ENCODE data around the gene APBA2.
A peak's percentile ranks its signal among the peaks of the same experiment; 100 is the strongest.

Gene APBA2

GRCh38 chr15:29035336-29036285 is 149.8 kb downstream of the APBA2 start:
- H3K36me3 ChIP-seq (ENCODE audit: insufficient read depth, low read length): peaks cover 11% of the 10 kb centered on the region; the same call in 1 of the 2 replicates
- no peaks in the 10 kb centered on the region for H3K27me3 ChIP-seq (ENCODE audit: insufficient read depth, low read length, poor library complexity, severe bottlenecking)
- no peak overlapping the region for H3K4me3 ChIP-seq (ENCODE audit: low read length, poor library complexity, severe bottlenecking)
- peaks cover 26% of the 10 kb centered on the region for H3K4me1 ChIP-seq (ENCODE audit: insufficient read depth, low read length, poor library complexity, severe bottlenecking)
- no peak overlapping the region for H2AFZ ChIP-seq (ENCODE audit: low read length)
- no peaks in the 10 kb centered on the region for H3K9me2 ChIP-seq (replicated peaks; ENCODE audit: low read depth, low read length)
- peaks cover 67% of the 10 kb centered on the region for H3K79me2 ChIP-seq (ENCODE audit: insufficient read depth, low read length)
- H3K9me3 ChIP-seq (ENCODE audit: insufficient read depth, low read depth, low read length): peaks cover 7% of the 10 kb centered on the region; the same call in 1 of the 2 replicates
- no peak overlapping the region for H3K4me2 ChIP-seq (ENCODE audit: low read depth, low read length, poor library complexity, severe bottlenecking)
- H4K20me1 ChIP-seq (ENCODE audit: insufficient read depth, low read length, poor library complexity, severe bottlenecking): peaks cover 13% of the 10 kb centered on the region
- H3K9ac ChIP-seq (ENCODE audit: low read depth, low read length, poor library complexity, severe bottlenecking): no peak overlapping the region
- H3F3A ChIP-seq (ENCODE audit: low read depth): no peaks in the 10 kb centered on the region
- TF ChIP-seq, protein P1, sequence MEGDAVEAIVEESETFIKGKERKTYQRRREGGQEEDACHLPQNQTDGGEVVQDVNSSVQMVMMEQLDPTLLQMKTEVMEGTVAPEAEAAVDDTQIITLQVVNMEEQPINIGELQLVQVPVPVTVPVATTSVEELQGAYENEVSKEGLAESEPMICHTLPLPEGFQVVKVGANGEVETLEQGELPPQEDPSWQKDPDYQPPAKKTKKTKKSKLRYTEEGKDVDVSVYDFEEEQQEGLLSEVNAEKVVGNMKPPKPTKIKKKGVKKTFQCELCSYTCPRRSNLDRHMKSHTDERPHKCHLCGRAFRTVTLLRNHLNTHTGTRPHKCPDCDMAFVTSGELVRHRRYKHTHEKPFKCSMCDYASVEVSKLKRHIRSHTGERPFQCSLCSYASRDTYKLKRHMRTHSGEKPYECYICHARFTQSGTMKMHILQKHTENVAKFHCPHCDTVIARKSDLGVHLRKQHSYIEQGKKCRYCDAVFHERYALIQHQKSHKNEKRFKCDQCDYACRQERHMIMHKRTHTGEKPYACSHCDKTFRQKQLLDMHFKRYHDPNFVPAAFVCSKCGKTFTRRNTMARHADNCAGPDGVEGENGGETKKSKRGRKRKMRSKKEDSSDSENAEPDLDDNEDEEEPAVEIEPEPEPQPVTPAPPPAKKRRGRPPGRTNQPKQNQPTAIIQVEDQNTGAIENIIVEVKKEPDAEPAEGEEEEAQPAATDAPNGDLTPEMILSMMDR (conservative IDR thresholded peaks at IDR 0.05; ENCODE audit: low read length): no peak
- no peak for TF ChIP-seq EZH2phosphoT487 (IDR thresholded peaks at IDR 0.05; ENCODE audit: borderline replicate concordance)

DNA sequence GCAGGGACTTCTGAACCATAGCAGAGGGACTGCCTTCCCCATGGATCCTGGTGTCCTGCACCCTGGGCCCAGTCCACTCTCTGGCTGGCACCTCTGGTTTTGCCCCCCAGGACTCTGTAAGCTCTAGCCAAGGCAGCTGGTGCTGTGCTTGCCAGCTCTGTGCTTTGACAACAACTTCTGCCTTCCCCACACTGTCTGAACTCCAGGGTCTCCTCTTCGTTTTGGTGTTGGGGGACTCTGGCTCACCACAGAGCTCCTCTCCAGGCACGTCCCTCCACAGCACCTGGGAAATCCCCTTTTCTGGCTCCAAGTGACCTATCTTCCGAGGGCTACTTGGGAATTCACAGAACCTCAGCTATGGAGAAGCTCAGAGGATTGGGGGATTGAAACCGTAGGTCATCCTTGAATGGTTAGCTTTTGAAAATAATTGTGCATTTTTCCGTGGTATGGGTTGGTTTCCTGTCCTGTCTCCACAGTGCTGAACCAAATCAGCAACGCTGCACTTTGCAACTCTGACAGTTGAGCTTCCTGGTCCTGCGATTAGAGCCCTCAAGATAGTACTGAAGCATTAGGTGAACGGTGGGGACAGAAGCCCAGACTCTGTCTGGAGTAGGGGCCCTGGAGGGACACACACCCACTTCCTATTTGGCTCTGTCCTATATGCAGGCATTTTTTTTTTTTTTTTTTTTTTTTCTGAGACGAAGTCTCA is 152.4 kb downstream of the APBA2 start:
- no peak overlapping the region for H2AFZ ChIP-seq (ENCODE audit: low read length)
- peak overlapping the region; percentile 57 for H3K4me2 ChIP-seq (ENCODE audit: low read depth, low read length, poor library complexity, severe bottlenecking)
- no peaks in the 10 kb centered on the region for H3F3A ChIP-seq (ENCODE audit: low read depth)
- no peaks in the 10 kb centered on the region for H3K27me3 ChIP-seq (ENCODE audit: insufficient read depth, low read length, poor library complexity, severe bottlenecking)
- H4K20me1 ChIP-seq (ENCODE audit: insufficient read depth, low read length, poor library complexity, severe bottlenecking): peaks cover 4% of the 10 kb centered on the region
- peak overlapping the region; percentile 15 for H3K4me3 ChIP-seq (ENCODE audit: low read length, poor library complexity, severe bottlenecking)
- TF ChIP-seq, protein P1 (conservative IDR thresholded peaks at IDR 0.05; ENCODE audit: low read length): no peak
- no peak for TF ChIP-seq EZH2phosphoT487 (IDR thresholded peaks at IDR 0.05; ENCODE audit: borderline replicate concordance)
- peaks cover 65% of the 10 kb centered on the region; the same call in 1 of the 2 replicates for H3K79me2 ChIP-seq (ENCODE audit: insufficient read depth, low read length)
- peaks cover 20% of the 10 kb centered on the region for H3K4me1 ChIP-seq (ENCODE audit: insufficient read depth, low read length, poor library complexity, severe bottlenecking)
- H3K9ac ChIP-seq (ENCODE audit: low read depth, low read length, poor library complexity, severe bottlenecking): peak overlapping the region; percentile 27
- no peaks in the 10 kb centered on the region for H3K9me2 ChIP-seq (replicated peaks; ENCODE audit: low read depth, low read length)
- no peaks in the 10 kb centered on the region for H3K9me3 ChIP-seq (ENCODE audit: insufficient read depth, low read depth, low read length)
- peaks cover 5% of the 10 kb centered on the region; the same call in 1 of the 2 replicates for H3K36me3 ChIP-seq (ENCODE audit: insufficient read depth, low read length)

DNA sequence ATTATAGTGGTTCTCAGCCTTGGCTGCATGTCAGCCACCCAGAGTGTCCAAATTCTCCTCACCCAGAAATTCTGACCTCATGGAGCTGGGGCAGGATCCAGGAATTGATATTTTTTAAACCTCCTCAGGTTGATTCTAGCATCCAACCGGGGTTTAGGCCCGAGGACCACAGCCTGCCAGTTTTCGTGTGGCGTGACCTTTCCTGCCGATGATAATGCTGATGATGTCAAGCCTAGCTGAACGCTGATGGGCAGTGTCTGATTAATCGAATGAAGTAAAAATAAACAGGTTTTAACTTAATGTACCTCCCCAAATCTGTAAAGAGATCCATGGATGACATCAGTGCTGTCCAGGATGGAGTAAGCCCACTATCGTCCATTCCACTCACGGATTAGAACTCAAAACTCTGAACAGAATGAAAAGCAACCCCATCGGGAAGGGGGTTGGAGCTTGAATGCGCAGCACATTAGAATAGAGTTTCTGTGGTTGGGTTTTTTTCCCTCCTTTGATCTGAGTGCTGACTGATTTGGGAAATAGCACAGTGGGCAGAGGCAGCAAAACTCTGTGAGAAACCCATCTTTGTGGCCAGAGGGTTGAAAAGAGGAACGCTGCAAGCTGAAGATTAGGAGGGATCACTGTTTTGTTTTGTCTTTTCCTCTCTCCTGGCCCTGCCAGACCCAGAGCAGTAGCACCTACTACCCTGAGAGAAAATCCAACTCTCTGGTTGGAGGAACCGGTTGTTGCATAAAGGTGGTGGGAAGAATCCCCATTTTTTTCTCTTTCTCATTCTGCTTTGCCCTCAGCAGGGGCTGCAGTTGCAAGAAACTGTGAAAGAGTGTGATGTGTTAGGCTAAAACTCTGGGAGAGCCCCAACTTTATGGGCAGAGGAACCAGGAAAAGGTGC is 153.9 kb downstream of the APBA2 start:
- no peak for TF ChIP-seq EZH2phosphoT487 (IDR thresholded peaks at IDR 0.05; ENCODE audit: borderline replicate concordance)
- TF ChIP-seq, protein P1 (conservative IDR thresholded peaks at IDR 0.05; ENCODE audit: low read length): no peak
- H3K9me3 ChIP-seq (ENCODE audit: insufficient read depth, low read depth, low read length): no peaks in the 10 kb centered on the region
- H3K36me3 ChIP-seq (ENCODE audit: insufficient read depth, low read length): peaks cover 3% of the 10 kb centered on the region; the same call in 1 of the 2 replicates
- H3K79me2 ChIP-seq (ENCODE audit: insufficient read depth, low read length): peaks cover 63% of the 10 kb centered on the region; the same call in 1 of the 2 replicates
- no peak overlapping the region for H2AFZ ChIP-seq (ENCODE audit: low read length)
- H4K20me1 ChIP-seq (ENCODE audit: insufficient read depth, low read length, poor library complexity, severe bottlenecking): peaks cover 5% of the 10 kb centered on the region
- no peak overlapping the region for H3K9ac ChIP-seq (ENCODE audit: low read depth, low read length, poor library complexity, severe bottlenecking)
- H3K4me2 ChIP-seq (ENCODE audit: low read depth, low read length, poor library complexity, severe bottlenecking): no peak overlapping the region
- no peaks in the 10 kb centered on the region for H3K9me2 ChIP-seq (replicated peaks; ENCODE audit: low read depth, low read length)
- no peaks in the 10 kb centered on the region for H3K27me3 ChIP-seq (ENCODE audit: insufficient read depth, low read length, poor library complexity, severe bottlenecking)
- H3K4me3 ChIP-seq (ENCODE audit: low read length, poor library complexity, severe bottlenecking): no peak overlapping the region
- H3F3A ChIP-seq (ENCODE audit: low read depth): no peaks in the 10 kb centered on the region
- peaks cover 20% of the 10 kb centered on the region for H3K4me1 ChIP-seq (ENCODE audit: insufficient read depth, low read length, poor library complexity, severe bottlenecking)
